HG03097 (cell line): Measurements from ENCODE around the gene WDR90.

ENCODE experiments used
- ATAC-seq: cut with Tn5 transposase; IDR thresholded peaks from one replicate; pipeline ENCODE4 v1.9.1; 2021; ENCODE audit not compliant: unreplicated experiment, low FRiP score

The WDR90 gene

GRCh38 chr16:648781-649589 is at the start of gene WDR90:
TSS of gene WDR90 (plus strand) at chr16:649365. CDS start at chr16:649417, 52 bp downstream.
- peak; percentile 75 for ATAC-seq

- ATAC-seq, result no peak
These were observed 48.4 kb upstream of the WDR90 start for GRCh38 chr16:600781-601180.

GRCh38 chr16:603933-604332 is 45.2 kb upstream of the WDR90 start:
- no peak for ATAC-seq

- ATAC-seq, result no peak
These were observed 42.4 kb upstream of the WDR90 start for GRCh38 chr16:606656-607307.

- no peak for ATAC-seq
These were observed 41.1 kb upstream of the WDR90 start for GRCh38 chr16:608019-608418.

- no peak for ATAC-seq
These were observed 39.8 kb upstream of the WDR90 start for GRCh38 chr16:609316-609715.

- no peak for ATAC-seq
These were observed 39.2 kb upstream of the WDR90 start for GRCh38 chr16:609984-610383.

GRCh38 chr16:610513-611381 is 38.4 kb upstream of the WDR90 start:
- ATAC-seq, result no peak

- no peak for ATAC-seq
These were observed 34.0 kb upstream of the WDR90 start for GRCh38 chr16:615122-615521.

GRCh38 chr16:616733-617586 is 32.2 kb upstream of the WDR90 start:
- no peak for ATAC-seq

GRCh38 chr16:617855-618254 is 31.3 kb upstream of the WDR90 start:
- ATAC-seq, result no peak

- no peak for ATAC-seq
These were observed 29.6 kb upstream of the WDR90 start for GRCh38 chr16:619476-620100.

GRCh38 chr16:620700-621525 is 28.3 kb upstream of the WDR90 start:
- no peak for ATAC-seq

- no peak for ATAC-seq
These were observed 27.5 kb upstream of the WDR90 start for GRCh38 chr16:621526-622105.

- no peak for ATAC-seq
These were observed 26.3 kb upstream of the WDR90 start for GRCh38 chr16:622920-623280.

GRCh38 chr16:624526-625070 is 24.6 kb upstream of the WDR90 start:
- ATAC-seq, result no peak

- ATAC-seq, result no peak
These were observed 23.8 kb upstream of the WDR90 start for GRCh38 chr16:625117-625976.
